Hematopoietic multipotent progenitor cell treated with erythropoietin and hydrocortisone succinate and interleukin-3 and kit ligand, for 8 days (in vitro differentiated cells): Measurements from ENCODE around the gene NEK11.

ENCODE experiments used
- DNase-seq: peaks from one replicate; pipeline ENCODE4 v3.0.0-alpha.2; 2015

Gene NEK11, protein sequence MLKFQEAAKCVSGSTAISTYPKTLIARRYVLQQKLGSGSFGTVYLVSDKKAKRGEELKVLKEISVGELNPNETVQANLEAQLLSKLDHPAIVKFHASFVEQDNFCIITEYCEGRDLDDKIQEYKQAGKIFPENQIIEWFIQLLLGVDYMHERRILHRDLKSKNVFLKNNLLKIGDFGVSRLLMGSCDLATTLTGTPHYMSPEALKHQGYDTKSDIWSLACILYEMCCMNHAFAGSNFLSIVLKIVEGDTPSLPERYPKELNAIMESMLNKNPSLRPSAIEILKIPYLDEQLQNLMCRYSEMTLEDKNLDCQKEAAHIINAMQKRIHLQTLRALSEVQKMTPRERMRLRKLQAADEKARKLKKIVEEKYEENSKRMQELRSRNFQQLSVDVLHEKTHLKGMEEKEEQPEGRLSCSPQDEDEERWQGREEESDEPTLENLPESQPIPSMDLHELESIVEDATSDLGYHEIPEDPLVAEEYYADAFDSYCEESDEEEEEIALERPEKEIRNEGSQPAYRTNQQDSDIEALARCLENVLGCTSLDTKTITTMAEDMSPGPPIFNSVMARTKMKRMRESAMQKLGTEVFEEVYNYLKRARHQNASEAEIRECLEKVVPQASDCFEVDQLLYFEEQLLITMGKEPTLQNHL

DNA sequence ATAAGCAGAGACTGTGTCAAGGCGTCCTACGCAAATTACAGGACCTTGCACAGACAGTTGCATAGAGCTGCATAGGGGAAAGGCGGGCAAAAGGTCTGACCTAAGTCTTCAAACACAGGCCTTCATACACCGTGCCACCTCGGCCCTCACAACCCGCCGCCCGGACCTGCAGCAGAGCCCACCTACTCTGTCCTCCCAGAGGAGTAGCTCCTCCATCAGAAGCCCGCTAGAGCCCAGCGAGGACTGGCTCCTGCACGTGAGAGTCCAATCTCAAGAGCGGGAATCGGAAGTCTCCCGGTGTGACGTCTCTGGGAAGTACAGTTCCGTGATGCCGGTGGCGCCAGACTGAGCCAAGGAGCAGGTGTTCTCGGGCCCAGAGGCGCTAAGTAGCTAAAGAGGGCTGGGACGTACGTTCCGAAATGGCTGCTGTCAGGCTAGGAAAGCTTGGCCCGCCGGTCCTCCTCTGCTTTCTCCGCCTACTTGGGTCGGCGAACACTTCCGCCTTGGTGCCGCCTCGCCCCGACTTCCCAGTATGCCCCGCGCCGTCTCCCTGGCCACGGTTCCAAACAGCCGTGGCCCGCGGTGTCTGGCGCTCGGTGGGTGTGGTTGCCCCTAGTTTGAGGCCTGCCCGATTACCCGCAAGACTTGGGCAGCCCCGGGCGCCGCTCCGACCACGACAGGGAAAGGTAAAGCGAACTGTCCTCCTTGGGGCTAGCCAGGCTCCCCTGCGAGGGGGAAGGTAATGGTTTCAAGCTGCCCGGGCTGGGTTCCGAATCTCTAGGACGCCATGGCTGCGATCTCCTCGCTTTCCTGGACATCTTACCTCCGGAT is at the start of gene NEK11, which contains the start of gene ASTE1:
Gene NEK11, plus strand, starts transcription at position 557 of the 831 bp plus-strand sequence. CDS start 2,832 bp downstream, outside the sequence.
Gene ASTE1, minus strand, starts transcription at position 505 of the 831 bp plus-strand sequence. CDS start 1,519 bp downstream, outside the sequence.
- peak; percentile 91 for DNase-seq

DNA sequence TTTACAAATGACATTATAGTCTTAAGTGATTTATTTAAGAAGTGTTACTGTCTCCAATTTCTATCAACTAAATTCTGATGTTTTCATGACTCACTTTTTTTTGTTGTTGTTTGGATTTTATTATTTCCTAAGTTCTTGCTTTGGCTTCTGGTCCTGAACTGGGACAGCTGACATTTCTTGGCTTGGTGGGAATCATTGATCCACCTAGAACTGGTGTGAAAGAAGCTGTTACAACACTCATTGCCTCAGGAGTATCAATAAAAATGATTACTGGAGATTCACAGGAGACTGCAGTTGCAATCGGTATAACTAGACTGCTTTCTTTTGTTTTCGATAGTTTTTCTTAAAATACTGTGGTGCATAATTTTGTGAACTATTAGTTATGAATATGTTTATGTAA is 47.6 kb upstream of the NEK11 start:
- DNase-seq, result no peak

DNA sequence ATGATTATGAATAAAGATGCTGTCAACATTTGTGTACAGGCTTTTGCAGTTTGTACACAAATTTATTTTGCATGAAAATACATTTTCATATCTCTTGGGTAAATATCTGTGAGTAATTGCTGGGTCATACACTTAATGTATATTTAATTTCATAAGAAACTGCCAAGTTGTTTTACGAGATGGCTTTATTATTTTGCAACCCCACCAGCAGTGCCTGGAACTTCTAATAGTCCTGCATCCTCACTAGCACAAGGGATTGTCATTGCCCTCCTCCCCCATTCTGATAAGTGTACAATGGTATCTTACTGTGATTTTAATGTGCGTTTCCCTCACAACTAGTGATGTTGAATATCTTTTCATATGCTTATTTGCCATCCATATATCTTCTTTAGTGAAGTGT is 45.2 kb upstream of the NEK11 start:
- DNase-seq, result no peak

DNA sequence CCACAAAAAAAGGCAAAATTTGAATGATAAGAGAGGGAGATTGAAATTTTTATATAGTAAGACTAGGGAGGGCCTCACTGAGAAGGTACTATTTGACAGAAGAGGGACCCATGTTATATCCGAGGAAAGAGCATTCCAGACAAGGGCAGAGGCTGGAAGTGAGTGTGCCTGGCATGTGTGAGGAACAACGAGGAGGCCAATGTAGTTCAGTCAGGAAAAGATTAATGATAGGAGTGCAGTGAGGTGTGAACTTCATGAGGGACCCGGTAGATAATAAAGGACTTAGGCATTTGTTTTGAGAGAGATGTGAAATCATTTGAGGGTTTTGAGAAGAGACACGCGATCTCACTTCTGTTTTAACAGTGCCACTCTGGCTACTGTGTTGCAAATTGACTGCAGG is 36.4 kb upstream of the NEK11 start:
- no peak for DNase-seq

DNA sequence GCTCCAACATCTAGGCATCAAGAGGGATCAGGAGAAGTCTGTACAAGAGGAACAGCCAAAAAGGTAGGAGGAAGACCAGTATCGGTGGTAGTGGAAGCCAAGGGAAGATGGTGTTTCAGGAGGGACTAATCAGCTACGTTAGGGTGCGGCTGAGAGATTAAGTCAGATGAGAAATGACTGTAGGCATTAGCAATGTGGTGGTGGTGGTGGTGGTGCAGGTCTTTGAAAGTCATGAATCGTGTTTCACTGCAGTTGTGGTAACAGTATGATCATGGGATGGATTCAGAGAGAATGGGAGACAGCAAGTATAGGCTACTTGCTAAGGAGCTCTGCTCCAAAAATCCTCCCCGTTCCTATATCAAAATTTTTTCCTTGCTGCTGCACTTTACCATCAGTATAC is 35.6 kb upstream of the NEK11 start:
- DNase-seq, result no peak

DNA sequence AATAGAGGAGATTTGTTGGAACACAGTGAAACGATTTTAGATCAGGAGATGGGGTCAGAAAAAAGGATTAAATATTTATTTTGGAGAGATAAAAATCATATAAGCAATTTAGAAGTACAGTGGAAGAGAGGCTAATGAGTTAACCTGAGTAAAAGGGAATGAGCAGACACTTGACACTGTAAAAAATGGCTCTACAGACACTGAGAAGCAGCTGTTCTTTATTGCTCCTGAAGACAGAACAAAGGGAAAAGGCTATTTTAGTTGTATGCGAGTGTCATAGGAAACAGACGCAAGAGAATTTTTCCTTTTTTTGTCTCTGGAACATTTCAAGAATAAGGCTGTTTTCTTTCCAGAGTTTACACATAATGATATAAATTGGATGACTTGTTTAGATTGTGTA is 34.3 kb upstream of the NEK11 start:
- no peak for DNase-seq

DNA sequence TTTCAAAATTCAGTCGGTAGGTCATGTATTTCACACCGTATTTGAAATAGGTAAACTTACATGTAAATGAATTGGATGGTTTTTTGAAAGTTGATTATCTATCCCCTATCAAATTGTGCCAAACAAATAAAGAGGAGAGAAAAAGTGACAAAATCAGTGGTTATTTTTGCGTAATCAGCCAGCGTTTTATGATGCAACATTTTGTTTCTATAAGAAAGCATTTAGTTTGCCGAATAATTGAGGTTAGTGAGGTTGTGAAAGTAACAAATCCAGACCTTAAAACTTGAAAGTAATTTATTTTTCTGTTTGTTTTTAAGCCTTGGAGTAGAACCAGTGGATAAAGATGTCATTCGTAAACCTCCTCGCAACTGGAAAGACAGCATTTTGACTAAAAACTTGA is 29.4 kb upstream of the NEK11 start:
- no peak for DNase-seq

DNA sequence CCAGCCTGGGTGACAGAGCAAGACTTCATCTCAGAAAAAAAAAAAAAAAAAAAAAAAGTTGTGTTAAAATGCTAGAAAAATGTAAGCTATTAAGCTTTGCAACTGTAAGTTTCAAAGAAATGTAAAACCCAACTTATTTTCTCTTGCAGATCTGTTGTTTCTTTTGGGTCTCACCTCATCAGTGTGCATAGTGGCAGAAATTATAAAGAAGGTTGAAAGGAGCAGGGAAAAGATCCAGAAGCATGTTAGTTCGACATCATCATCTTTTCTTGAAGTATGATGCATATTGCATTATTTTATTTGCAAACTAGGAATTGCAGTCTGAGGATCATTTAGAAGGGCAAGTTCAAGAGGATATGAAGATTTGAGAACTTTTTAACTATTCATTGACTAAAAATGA is 25.6 kb upstream of the NEK11 start:
- DNase-seq, result no peak

DNA sequence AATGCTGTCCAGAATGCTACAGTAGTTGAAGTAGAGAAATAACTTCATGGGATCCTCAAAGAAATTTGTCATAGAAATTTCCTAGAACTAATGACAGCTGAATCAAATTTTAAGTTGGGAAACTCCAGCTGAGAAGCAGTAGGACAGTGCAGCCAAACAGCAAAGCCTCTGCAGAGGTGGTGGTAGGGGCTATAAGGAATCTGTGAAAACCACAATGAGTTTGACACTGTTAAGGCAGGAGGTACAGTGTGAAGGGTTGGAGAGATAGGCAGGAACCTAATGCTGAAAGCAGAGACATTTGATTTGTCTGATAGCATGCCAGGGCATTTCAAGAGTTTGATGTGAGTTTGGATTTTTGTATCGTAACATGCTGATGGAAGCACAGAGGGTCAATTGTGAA is 22.1 kb upstream of the NEK11 start:
- DNase-seq, result no peak

DNA sequence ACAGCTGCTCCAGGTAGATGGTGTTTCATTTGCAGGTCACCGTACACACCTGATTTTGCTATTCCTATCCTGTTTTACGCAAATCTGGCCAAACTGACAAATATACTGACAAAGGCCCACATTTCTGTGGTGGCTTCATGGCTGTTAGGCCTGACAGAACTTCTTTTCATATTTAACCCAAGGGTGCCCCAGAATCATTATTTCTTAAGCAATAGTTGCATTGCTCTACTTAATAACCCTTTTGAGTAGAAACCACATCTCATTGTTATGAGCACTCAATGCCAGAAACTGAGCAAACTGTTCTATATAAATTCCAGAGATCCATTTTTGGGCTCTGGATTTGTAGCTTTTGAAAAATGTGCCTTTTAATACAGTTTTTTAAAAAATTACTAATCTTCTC is 19.4 kb upstream of the NEK11 start:
- DNase-seq, result no peak

DNA sequence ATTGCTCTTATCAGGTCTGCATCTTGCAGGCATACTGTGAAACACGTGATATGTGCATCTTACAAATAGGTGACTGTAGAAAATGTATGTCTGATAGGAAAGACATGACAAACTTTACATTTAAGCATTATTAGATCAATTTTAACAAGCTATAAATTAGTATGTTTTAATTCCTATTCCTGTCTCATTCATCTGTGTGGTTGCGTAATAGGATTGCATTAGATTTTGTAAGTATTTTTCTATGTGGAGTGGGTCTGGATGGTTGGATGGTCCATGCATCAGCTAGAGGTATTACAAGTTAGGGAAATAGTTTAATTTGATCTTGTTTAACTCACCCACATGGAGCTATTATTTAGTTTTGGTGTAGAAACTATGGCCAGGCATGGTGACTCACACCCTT is 18.9 kb upstream of the NEK11 start:
- DNase-seq, result no peak

DNA sequence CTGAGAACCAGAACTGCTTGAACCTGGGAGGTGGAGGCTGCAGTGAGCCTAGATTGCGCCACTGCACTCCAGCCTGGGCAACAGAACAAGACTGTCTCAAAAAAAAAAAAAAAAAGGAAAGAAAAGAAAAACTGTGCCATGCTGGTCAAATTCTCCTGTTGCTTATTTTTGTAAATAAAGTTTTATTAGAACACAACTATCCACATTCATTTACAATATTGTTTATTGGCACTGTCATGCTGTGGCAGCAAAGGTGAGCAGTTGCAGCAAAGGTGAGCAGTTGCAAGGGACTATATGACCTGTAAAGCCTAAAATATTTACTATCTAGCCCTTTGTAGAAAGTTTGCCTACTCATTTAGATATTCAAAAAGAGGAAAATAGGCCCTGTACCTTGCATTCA is 18.4 kb upstream of the NEK11 start:
- no peak for DNase-seq

DNA sequence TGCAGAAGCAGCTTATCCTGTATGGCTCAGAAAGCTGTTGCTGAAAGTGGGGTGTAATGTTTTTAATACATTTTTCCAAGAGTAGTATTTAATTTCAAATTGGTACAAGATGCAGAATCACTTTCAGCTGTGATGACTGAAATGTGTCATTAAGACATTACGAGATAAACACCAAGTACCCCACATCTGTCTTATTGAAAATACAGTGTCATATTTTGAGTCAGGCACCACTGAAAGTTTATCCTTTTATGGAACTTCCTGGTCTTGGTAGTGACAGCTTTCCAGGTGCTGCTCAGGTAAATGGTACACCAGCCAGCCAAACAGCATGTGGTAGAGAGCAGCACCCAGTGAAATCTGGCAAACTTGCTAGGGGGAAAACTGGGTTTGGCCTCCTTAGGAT is 17.0 kb upstream of the NEK11 start:
- DNase-seq, result no peak

DNA sequence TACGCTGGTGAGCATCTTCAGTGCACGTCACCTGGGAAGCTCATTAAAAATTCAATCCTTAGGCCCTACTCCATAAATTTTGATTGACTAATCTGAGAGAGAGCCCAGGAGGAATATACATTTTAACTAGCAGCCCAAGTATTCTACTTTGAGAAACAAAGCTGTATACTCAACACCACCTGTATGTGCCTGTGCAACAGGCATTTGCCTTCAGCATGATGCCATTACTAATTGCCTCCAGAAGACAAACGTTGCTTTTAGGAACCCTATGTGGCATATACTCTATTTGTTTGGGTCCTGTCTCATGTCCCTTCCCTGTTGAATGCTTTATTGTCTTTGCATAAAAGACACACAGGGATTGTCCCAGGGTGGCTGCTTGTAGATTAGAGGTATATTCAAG is 7.7 kb upstream of the NEK11 start:
- no peak for DNase-seq

DNA sequence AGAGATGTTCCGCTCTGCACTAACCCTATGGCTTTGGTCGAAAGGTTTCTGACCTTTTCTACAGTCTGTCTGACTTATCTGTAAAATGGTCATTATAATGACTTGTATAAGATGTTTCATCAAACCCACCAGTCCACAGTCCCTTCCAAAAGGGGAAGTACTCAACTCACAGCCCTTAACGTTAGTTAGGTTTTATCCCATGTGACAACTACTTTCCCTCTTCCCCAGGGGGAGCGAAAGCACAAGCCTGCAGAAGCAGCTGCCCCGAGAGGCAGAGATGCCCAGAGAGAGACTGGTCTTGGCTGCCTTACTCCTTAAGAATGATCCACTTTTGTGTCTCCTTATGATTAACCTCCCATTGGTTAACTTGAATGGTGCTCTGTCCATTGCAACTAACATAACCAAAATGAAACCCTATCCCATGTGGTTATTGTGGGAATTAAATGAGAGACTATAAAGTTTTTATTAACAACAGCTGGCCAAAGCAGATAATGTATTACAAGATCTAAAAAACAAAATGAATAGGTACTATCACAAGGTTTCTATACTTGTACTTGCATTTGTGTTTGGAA is 6.5 kb upstream of the NEK11 start:
- peak; percentile 63 for DNase-seq

DNA sequence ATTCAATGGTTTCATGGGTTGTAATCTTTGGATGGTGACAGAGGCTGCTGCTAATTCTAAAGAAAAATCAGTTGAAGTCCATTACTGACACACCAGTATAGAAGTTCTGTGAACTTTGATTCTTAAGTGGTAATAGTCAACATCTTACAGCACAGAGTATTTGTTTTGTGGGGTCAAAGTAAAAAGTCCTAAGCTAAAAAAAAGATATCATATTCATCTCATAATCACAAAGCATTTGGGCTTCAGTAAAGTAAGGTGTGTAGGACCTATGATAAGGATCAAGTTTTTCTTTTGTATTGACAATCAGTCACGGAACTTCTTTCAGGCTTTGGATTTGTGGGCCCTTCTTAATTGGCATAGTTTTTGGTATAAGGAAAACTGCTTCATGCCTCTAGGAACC is 1.1 kb upstream of the NEK11 start:
- no peak for DNase-seq

DNA sequence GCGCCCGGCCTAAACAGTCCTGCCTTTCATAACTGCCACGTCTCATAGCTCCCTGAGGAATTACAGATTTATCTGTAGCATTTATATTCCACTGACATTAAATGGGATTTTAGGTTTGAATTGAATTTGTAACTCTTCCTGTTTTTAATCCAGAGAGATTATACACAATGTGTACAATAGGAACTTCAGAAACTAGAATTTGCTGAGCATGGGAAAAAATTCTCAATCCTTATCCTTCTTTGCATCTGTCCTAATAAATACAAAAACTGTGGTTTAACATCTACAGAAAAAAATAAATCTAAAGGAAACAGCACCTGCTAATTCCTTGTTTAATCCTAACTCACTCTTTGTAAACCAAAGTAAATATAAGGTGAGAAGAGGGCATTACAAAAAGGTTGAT is 2.2 kb downstream of the NEK11 start:
- no peak for DNase-seq

DNA sequence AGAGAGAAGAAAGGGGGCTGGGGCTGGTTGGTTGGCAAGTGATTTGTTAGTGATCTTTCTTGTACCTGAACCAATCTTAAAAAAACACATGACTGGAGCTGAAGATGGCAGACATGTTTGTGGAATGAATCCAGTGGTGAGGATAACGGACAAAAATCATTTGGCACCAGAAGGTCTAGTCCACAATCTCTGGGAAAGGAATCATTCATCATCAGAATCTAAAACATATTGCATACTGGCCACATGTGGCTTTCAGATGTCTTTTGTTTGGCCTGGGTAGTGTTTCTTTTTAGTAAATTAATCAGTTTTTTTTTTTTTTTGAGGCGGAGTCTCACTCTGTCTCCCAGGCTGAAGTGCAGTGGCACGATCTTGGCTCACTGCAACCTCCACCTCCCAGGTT is 5.0 kb downstream of the NEK11 start:
- DNase-seq, result no peak

DNA sequence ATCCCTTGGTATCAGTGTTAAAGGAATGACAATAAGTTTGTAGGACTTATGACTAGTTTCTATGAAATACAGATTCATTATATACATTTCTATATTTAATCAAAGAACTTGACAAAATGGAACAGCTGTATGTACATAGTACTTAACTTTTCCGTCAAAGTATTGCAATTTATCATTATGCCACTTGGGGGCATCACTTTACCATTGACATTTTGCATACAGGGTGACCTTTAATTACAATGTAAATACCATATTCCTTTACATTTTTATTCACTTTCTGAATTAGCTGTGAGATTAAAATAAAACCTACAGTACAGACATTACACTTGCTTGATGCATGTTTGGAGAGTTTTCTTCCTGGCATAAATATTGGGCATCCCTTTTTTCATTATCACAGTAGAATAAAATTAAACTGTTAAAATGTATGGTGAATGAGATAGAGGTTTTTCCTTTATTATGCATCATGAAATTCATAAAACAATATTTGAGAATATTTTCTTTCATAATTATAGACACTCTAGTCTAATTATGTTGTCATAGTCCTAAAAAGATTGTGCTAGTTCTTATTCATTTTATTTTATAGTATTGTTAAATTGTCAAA is 6.9 kb downstream of the NEK11 start:
- peak; percentile 71 for DNase-seq

DNA sequence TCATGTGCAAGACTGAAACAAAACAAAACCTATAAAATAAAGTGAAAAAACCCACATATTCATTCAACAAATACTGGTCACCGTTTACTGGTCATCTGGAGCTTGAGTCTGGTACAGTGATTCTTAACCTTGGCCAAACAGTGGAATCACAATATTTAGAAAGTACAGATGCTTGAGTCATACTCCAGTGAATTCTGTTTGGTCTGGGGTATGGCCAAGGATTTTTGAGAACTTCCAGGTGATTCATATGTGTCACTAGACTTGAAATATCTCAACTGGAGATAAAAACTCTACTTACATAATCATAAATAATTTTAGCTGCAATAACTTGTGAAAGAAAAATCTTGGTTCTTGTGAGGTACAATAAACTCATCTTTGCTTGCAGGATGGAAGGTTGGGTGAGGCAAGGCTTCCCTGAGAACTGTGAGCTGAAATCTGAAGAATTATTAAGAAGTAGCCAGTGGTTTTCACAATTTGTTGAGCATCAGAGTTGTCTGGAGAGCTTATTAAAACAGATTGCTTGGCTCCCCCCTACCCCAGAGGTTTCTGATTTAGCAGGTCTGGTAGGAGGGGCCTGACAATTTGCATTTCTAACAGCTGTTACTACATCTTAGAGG is 9.6 kb downstream of the NEK11 start:
- DNase-seq, result no peak

DNA sequence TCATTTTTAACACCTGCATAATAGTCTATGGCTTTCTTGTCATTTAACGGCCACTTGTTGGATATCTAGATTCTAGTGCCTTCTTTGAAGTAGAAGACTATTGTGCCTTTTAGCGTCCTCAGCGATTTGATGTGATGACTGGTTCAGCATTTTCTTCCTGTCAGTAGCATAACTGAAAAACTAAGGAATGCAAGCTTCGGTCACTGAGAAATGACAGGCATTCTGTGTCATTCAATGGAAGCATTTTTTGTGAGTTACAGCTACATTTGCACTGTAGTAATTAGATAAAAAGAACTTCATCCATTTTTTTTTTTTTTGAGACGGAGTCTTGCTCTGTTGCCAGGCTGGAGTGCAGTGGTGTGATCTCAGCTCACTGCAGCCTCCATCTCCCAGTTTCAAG is 10.3 kb downstream of the NEK11 start:
- no peak for DNase-seq

DNA sequence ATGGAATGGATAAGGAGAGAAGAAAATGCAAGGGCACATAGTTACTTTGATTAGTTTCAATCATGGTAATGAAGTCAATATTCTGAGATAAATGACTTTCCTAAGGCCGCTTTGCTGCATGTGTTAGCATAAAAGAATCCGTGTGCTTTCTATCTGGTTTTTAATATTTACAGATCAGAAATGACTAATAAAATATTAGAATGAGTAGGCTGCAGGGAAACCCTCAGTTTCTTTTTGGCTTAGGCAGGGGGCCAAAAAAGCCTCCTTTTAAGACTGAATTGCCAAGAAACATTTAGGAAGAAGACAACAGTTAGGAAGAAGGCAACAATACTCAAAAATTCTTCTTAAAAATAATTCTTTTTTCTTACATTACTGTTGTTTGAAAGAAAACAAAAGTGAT is 11.6 kb downstream of the NEK11 start:
- no peak for DNase-seq
